HL-60/S4 treated with retinoic acid at 250 ng/mL for 4 days and 3 days (cell line): Measurements from ENCODE around the gene MAP3K7CL.

Source experiments
- in situ Hi-C: fragments of 300-500 bp; cut with MboI; formaldehyde crosslinking; loops from 2 replicates; pipeline ENCODE4 v1.7.0; 2022; ENCODE audit warnings: low sequenced_read_pairs

MAP3K7CL gene

GRCh38 chr21:29190923-29191331 is 60.5 kb downstream of the MAP3K7CL start:
- in situ Hi-C loops: no loop called here

GRCh38 chr21:29193072-29193471 is 62.6 kb downstream of the MAP3K7CL start:
- in situ Hi-C loops: no loop called here

DNA sequence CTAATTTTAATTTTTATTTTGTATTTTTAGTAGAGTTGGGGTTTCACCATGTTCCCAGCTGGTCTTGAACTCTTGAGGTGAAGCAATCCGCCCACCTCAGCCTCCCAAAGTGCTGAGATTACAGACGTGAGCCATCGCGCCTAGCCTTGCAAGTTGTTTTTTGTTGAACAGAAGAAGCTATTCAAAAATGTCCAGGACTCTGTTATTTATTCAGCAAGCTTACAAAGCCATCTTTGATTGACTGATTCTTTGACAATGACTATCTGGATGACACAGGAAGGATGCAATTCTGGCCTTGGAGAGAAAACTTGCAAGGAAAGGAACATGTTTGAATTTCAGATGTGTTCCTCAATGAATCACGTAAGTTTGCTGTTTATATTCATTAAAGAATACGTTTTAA is 63.5 kb downstream of the MAP3K7CL start:
- in situ Hi-C loops: no loop called here

DNA sequence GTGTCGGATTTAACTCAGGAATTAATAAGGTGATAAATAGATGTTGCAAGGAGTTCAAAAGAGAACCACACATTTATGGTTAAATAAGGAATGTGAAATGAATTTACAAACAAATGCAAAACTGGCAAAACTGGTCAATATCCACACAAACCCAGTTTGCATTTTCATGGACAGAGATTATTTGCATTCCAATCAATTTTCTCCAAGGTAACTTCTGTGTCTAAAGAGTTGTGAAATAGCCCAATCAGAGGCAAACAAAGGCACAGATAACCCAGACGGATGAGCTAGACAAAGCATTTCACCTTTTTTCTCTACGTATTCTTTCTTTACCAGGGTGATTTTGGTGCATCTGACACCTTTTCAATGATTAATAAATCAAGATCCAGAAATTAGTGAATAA is 63.9 kb downstream of the MAP3K7CL start:
- in situ Hi-C loops: no loop called here

DNA sequence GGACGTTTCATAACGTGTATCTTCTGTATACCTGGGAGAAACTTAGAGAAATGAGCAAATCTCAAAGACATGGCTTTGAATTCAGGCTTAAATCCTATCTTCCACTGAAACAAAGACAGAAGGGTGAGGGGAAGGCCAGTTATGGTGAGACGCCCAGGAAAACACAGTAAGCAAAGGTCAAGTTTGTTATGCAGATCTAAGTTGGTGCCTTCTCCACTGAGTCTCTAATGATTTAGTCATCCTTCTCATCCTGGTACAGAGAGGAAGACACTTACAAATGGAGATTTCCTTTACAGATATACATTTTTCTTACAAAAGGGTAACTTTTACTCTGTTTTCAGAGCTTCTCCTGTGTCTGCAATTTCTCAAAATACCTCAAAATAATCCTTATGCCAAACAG is 64.4 kb downstream of the MAP3K7CL start:
- in situ Hi-C loops: no loop called here

DNA sequence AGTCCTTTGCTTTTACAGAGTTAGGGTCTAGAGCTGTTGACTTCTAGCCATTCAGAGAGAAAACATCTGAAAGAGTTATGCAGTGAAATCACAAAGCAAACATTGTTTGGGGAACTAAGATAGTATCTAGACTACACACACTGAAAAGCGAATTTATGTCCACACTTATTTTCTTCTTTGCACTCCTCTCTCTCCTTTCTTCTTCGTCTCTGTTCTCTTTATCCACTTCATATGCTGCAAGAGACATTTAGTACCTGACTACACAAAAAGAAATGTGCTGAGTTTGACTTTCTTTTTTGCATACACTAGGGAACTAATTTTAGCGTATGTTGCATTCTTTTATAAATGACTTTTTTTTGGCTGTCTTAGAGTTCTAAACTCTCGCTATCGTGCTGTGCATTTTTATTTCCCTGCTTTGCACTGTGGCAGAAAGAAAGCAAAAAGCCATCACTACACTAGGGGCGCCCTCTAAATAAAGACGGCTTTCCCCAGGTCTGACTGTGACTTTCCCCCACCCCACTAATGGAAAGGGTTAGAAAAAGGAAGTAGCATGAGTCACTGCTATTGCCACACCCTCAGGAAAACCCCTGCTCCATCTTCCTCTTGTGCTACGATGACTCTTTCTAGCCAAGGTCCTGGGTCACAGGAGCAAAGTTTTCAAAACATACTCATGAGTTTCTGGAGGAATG is 65.7 kb downstream of the MAP3K7CL start:
- in situ Hi-C loops: no loop called here

DNA sequence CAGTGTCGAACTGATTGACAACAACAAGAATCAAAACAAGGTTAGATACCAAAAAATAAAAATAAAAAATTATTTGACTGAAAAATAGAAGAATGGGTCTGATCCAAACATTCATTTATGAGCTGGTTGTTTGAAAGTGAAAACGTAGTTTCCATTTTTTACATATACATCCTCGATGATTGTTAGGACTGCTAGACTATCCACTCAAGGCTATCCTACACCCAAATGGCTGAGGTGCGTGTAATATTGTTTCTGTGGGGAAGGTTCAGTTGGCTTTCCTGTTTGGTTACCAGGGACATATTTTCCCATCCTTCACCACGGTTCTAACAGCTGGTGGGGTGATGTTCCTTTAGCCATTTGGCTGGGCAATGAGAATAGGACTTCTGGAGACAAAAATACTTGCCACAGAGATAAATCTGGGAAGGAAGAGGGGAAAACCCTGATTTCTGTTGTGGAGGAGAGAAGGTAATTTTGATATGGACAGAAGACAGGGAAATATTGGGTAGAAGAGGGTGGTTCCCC is 66.3 kb downstream of the MAP3K7CL start:
- in situ Hi-C loops: no loop called here

DNA sequence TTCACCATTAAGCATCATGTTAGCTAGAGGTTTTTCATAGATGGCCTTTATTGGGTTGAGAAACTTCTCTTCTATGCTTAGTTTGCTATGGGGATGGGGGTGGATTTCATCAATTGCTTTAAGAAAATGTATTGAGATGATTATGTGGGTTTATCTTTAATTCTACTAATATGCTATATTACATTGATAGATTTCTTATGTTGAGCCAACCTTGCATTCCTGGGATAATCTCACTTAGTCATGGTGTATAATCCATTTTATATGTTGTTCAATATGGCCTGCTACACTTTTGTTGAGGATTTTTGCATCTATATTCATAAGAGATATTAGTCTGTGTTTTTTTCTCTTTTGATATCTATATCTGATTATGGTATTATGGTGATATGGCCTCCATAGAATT is 70.7 kb downstream of the MAP3K7CL start:
- in situ Hi-C loops: no loop called here

DNA sequence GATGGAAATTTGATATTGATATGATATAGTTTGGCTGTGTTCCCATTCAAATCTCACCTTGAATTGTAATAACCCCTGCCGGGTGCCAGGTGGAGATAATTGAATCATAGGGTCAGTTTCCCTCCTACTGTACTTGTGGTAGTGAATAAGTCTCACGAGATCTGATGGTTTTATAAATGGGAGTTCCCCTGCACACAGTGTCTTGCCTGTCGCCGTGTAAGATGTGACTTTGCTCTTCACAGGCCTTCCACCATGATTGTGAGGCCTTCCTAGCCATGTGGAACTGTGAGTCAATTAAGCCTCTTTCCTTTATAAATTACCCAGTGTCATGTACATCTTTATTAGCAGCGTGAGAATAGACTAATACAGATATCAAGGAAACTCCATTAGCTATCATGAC is 74.6 kb downstream of the MAP3K7CL start:
- in situ Hi-C loops: no loop called here

DNA sequence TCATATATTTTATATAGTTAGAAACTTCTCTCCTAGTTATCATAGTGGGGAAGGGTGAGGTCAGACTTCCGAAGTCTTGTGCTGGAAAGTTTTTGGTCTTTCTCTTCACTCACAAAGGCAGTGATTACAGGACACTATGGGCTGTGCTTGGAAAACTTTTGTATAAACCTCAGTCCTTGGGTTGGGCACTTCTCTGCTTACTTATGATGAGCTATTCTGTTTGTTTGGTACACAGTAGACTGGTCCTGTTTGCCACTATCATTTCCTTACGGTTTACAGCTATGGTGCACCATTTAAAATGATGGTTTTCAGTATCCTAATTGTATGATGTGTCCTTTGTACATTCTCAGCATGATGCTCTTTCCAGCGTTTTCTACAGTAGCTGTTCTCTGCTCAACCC is 75.5 kb downstream of the MAP3K7CL start:
- in situ Hi-C loops: no loop called here

GRCh38 chr21:29206445-29206844 is 76.0 kb downstream of the MAP3K7CL start:
- in situ Hi-C loops: no loop called here

GRCh38 chr21:29207201-29207600 is 76.8 kb downstream of the MAP3K7CL start:
- in situ Hi-C loops: no loop called here

DNA sequence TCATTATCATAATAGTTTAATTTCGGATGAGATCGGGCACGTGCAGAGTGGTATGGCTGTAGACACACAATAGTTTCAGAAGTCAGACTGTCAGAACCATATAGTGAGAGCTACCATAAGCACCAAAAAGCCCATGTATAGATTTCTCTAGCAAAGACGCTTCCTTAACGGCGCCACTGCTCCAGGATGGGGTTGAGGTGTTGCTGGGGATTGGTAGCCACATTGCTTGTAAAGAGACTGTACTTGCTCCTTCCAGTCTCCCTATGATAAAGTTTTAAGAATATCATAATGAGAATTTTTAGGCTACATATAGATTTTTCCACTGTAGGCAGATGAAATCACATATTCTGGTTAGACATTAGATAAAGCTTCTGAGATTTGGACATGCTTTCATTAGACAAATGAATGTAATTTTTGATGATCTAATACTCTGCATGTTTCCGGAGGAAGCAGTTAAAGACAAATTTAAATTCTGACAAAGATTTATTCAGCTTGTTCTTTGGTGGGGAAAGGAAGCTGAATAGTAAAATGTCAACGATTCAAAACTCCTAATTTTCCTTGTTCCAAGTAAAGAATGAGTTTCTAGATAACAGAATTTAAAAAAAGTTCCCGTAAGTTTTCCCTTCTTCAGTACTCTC is 77.7 kb downstream of the MAP3K7CL start:
- in situ Hi-C loops: no loop called here

- in situ Hi-C loops: no loop called here
These were observed 78.2 kb downstream of the MAP3K7CL start for GRCh38 chr21:29208682-29209059.

DNA sequence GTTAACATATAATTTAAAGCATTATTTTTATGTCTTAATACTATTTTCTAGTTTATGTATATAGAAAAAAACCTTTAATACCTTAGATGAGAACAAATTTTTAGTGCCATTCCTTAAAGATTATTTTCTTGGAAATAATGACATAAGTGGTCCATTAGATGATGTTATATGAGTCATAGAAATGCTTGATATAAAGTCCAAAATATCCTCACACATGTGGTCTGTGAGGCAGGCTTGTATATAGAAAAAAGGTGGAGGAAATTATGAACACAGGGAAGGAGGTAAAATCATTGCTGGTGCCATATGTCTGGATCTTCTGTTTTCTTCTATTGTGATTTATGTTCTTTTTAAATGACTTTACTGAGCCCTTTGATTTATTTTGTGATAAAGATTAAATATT is 79.3 kb downstream of the MAP3K7CL start:
- in situ Hi-C loops: no loop called here

- in situ Hi-C loops: no loop called here
These were observed 80.8 kb downstream of the MAP3K7CL start for GRCh38 chr21:29211205-29211604.

- in situ Hi-C loops: no loop called here
These were observed 82.0 kb downstream of the MAP3K7CL start for GRCh38 chr21:29212446-29212845.

GRCh38 chr21:29213513-29214385 is 83.3 kb downstream of the MAP3K7CL start:
- in situ Hi-C loops: no loop called here

DNA sequence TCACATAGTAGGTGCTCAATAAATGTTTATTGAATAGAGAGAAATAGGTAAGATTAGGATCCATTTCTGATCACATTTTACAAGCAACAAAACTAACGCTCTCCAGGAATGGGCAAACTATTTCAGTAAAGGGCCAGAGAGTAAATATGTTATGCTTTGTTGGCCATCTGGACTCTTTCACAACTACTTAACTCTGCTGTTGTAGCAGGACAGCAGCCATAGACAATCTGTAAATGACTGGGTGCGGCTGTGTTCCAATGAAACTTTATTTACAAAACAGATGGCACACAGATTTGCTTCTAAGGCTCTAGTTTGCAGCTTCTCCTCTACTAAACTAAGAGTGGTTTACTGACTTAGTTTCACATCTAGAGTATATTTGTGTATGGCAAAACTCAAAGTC is 85.3 kb downstream of the MAP3K7CL start:
- in situ Hi-C loops: no loop called here

DNA sequence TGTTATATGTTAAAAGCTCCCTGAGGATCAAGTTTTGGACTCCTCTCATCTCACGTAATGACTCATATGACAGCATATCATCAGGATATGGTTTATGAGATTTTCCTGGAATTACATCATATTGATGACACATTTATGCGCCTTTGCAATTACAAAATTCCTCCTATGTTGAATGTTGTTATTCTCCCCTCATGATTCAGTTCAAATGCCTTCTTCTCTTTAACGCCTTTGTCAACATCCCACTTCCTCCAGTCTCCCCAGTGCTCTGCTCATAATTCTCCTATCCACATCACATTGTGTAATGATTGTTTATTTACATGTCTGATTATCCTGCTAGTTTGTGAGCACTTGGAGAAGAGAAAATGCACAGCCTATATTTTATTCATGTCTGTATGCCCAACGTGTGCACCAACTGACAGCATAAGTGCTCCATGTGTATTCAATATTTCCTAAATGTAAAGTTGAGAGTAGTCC is 87.4 kb downstream of the MAP3K7CL start:
- in situ Hi-C loops: no loop called here

GRCh38 chr21:29218749-29219148 is 88.3 kb downstream of the MAP3K7CL start:
- in situ Hi-C loops: no loop called here
